A673 (cell line): ENCODE data around the gene PRMT9. TPM values are rescaled to one million over a fixed set of nuclear protein-coding genes. Genes with fewer than 3 reads are reported as not detected.

ENCODE experiments used
- BruUV-seq: library from RNA; stranded (reverse); fragments of 400-500 nt; replicated peaks from 2 replicates; lab custom pipeline; 2021; lab: Mats Ljungman, UMichigan
- CTCF ChIA-PET: fragments of 300-600 bp; sonication (Branson Sonifier 250); formaldehyde crosslinking; loops from one replicate; lab custom pipeline; 2022; ENCODE audit warnings: antibody characterized with exemption; lab: Charles Lee
- POLR2A ChIA-PET: fragments of 300-600 bp; sonication (Branson Sonifier 250); formaldehyde crosslinking; loops from one replicate; lab custom pipeline; 2022; ENCODE audit warnings: antibody characterized with exemption; ENCODE audit not compliant: low non-redundant PET; lab: Charles Lee
- DNase-seq: peaks from one replicate; pipeline ENCODE4 v3.0.0-alpha.2; 2015; ENCODE audit warnings: low spot score
- H3K27ac ChIP-seq: fragments of 200-600 bp; sonication (generic); 2 replicates; pipeline ENCODE4 v1.5.1; 2016; ENCODE audit warnings: mixed run types, low read depth, mild to moderate bottlenecking, mixed read lengths, antibody characterized with exemption, low read length; ENCODE audit not compliant: poor library complexity, severe bottlenecking
- H3K27me3 ChIP-seq: fragments of 200-600 bp; sonication (generic); replicated peaks from 2 replicates; pipeline ENCODE4 v1.6.1; 2017; ENCODE audit warnings: mixed run types, low read depth, mild to moderate bottlenecking, mixed read lengths, antibody characterized with exemption, low read length; ENCODE audit not compliant: insufficient read depth, poor library complexity
- H3K36me3 ChIP-seq: fragments of 200-600 bp; sonication (generic); 2 replicates; pipeline ENCODE4 v1.6.1; 2016; ENCODE audit warnings: mixed run types, mild to moderate bottlenecking, mixed read lengths, antibody characterized with exemption, low read length; ENCODE audit not compliant: insufficient read depth, poor library complexity, severe bottlenecking
- H3K4me1 ChIP-seq: fragments of 200-600 bp; sonication (generic); 2 replicates; pipeline ENCODE4 v1.6.1; 2017; ENCODE audit warnings: mixed run types, mild to moderate bottlenecking, mixed read lengths, antibody characterized with exemption, low read length; ENCODE audit not compliant: insufficient read depth, poor library complexity, severe bottlenecking
- H3K4me3 ChIP-seq: fragments of 200-600 bp; sonication (generic); 2 replicates; pipeline ENCODE4 v1.5.1; 2016; ENCODE audit warnings: low read depth, mixed run types, mild to moderate bottlenecking, mixed read lengths, low read length; ENCODE audit not compliant: poor library complexity, severe bottlenecking
- H3K9me3 ChIP-seq: fragments of 200-600 bp; sonication (generic); 2 replicates; pipeline ENCODE4 v1.6.1; 2016; ENCODE audit warnings: mixed run types, low read depth, mild to moderate bottlenecking, mixed read lengths, antibody characterized with exemption, low read length; ENCODE audit not compliant: poor library complexity, severe bottlenecking
- EZH2 ChIP-seq: fragments of 200-600 bp; sonication (generic); IDR thresholded peaks from 2 replicates; pipeline ENCODE4 v1.6.1; 2017; ENCODE audit warnings: borderline replicate concordance, low read depth, mild to moderate bottlenecking, mixed read lengths, antibody characterized with exemption, low read length; ENCODE audit not compliant: poor library complexity, severe bottlenecking
- intact Hi-C: fragments of 100-400 bp; cut with micrococcal nuclease; formaldehyde crosslinking; loops from one replicate; pipeline ENCODE4 v1.10.0; 2022; ENCODE audit not compliant: unreplicated experiment
- total RNA-seq: library from RNA; stranded (reverse); gene quantifications from 2 replicates; pipeline ENCODE4 v1.2.3, GENCODE V29; 2021
- TF ChIP-seq, protein P1 (sequence below): fragments of 300-800, 200-600 bp; sonication (generic); conservative IDR thresholded peaks from 2 replicates; pipeline ENCODE4 v1.5.1; 2017; ENCODE audit warnings: low read depth, mild to moderate bottlenecking, antibody characterized with exemption, low read length, moderate library complexity, mixed read lengths

The PRMT9 gene
- total RNA-seq, 1 experiment from 2014 or later, result 11.2 TPM

DNA sequence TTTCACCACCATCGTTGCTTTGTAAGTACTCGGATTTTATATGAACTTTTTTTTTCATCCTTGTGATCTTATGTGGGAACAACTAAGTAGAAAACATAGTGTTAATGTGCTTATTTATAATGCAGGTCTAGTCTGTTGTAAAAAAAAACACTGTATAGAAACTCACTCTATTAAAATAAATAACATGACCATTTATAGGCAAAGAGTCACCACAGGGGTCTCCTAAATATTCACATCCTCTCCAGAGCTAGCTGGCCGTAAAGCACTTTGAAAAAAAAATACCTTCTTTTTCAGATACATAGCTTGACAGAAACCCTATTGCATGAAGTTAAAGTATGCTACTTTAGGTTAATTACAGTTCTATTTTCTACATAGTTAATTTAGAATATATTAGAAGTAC is 55.5 kb downstream of the PRMT9 start:
- peak; percentile 16 for DNase-seq
- TF ChIP-seq, protein P1, sequence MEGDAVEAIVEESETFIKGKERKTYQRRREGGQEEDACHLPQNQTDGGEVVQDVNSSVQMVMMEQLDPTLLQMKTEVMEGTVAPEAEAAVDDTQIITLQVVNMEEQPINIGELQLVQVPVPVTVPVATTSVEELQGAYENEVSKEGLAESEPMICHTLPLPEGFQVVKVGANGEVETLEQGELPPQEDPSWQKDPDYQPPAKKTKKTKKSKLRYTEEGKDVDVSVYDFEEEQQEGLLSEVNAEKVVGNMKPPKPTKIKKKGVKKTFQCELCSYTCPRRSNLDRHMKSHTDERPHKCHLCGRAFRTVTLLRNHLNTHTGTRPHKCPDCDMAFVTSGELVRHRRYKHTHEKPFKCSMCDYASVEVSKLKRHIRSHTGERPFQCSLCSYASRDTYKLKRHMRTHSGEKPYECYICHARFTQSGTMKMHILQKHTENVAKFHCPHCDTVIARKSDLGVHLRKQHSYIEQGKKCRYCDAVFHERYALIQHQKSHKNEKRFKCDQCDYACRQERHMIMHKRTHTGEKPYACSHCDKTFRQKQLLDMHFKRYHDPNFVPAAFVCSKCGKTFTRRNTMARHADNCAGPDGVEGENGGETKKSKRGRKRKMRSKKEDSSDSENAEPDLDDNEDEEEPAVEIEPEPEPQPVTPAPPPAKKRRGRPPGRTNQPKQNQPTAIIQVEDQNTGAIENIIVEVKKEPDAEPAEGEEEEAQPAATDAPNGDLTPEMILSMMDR, result no peak
- TF ChIP-seq EZH2, result no peak
- Histone ChIP-seq H3K27ac (no peak overlapping the region), H3K4me3 (no peak overlapping the region), H3K9me3 (no peaks in the 10 kb centered on the region), H3K27me3 (no peaks in the 10 kb centered on the region), H3K4me1 (no peaks in the 10 kb centered on the region), H3K36me3 (peaks cover 69% of the 10 kb centered on the region)
- intact Hi-C loops, result no loop called here
- ChIA-PET CTCF (no interaction called here), POLR2A (interaction anchor here (0.6 kb wide), 1 partner anchor 53 kb away, joined by 4 read pairs; no protein-coding TSS in a partner anchor)
- no TSS peak for BruUV-seq

DNA sequence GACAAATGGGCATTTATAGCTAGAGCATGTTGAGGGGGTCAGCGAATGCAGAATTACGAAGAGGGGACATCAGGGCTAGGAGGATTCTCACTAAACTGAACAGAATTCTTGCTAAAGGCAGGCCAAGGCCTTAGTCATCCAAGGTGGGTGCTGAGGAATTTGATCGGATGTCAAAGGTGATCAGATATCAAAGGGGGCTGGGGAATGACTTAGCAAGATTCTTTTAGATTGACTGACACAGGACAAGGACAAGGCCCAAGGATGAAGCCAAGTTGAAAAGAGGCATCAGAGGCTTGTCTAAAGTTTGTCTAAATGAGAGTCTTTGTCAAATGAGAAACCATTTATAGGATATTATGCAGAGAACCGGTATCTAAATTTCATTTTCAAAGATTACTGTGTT is 57.1 kb downstream of the PRMT9 start:
- BruUV-seq, result no TSS peak
- no peak overlapping the region for H3K27ac ChIP-seq
- peaks cover 64% of the 10 kb centered on the region for H3K36me3 ChIP-seq
- intact Hi-C loops, result no loop called here
- DNase-seq, result no peak
- no peak overlapping the region for H3K4me3 ChIP-seq
- TF ChIP-seq, protein P1, result no peak
- no peak for TF ChIP-seq EZH2
- H3K9me3 ChIP-seq, result no peaks in the 10 kb centered on the region
- H3K27me3 ChIP-seq, result no peaks in the 10 kb centered on the region
- no peaks in the 10 kb centered on the region for H3K4me1 ChIP-seq
- ChIA-PET CTCF (no interaction called here), POLR2A (no interaction called here)

DNA sequence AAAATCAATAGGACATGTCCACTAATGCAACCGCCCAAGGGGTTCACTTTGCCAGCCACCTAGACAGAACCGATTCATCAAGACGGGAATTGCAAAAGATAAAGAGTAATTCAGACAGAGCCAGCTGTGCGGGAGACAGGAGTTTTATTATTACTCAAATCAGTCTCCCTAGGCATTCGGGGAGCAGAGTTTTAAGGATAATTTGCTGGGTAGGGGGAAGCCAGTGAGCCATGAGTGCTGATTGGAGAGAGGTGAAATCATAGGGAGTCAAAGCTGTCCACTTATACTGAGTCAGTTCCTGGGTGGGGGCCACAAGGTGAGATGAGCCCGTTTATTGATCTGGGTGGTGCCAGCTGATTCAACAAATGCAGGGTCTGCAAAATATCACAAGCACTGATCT is 58.2 kb downstream of the PRMT9 start:
- intact Hi-C loops, result no loop called here
- no peaks in the 10 kb centered on the region for H3K4me1 ChIP-seq
- H3K27ac ChIP-seq, result no peak overlapping the region
- peaks cover 61% of the 10 kb centered on the region for H3K36me3 ChIP-seq
- CTCF ChIA-PET, result no interaction called here
- no peaks in the 10 kb centered on the region for H3K27me3 ChIP-seq
- no peaks in the 10 kb centered on the region for H3K9me3 ChIP-seq
- BruUV-seq, result no TSS peak
- DNase-seq, result no peak
- TF ChIP-seq EZH2, result no peak
- TF ChIP-seq, protein P1, result no peak
- POLR2A ChIA-PET, result no interaction called here
- no peak overlapping the region for H3K4me3 ChIP-seq
